Measurements from ENCODE around the gene UVRAG.

DNA sequence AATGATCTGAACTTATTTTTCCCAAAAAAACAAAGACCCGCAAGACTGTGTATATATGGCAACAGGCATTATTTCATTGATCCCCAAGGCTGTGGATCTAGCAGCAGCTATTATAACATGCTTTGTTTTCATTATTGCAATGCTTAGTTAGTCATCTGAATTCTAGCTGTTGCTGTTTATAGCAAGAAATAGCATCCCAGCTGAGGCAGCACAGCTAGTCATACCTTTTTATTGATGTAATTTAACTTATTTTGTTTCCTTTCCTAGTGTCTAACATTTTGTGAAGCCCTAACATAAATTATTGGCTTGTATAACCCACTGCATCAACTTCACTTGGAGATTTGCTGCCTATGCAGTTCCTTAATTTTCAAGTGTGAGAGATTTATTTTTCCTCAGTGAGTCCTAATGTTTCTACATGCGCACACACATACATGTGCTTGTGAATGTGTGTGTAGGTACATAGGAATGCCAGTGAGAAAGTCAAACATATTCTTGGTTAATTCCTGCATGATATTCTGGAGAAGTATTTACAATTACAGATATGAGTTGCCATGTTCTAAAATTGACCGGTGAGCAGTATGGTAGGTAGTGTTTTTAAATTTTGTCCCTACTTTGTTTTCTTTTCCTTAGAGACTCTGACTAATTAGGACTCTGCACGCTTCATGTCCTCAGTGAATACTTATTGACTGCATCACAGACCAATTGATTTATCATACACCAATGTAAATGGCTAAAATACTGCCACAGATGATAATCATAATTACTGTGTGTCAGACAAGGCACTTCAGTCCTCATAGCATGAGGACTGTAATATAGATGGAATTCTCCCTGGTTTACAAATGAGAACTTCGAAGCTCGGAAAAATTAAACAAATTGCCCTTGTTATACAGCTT is 272.0 kb downstream of the UVRAG start:
- TF ChIP-seq, protein P1, sequence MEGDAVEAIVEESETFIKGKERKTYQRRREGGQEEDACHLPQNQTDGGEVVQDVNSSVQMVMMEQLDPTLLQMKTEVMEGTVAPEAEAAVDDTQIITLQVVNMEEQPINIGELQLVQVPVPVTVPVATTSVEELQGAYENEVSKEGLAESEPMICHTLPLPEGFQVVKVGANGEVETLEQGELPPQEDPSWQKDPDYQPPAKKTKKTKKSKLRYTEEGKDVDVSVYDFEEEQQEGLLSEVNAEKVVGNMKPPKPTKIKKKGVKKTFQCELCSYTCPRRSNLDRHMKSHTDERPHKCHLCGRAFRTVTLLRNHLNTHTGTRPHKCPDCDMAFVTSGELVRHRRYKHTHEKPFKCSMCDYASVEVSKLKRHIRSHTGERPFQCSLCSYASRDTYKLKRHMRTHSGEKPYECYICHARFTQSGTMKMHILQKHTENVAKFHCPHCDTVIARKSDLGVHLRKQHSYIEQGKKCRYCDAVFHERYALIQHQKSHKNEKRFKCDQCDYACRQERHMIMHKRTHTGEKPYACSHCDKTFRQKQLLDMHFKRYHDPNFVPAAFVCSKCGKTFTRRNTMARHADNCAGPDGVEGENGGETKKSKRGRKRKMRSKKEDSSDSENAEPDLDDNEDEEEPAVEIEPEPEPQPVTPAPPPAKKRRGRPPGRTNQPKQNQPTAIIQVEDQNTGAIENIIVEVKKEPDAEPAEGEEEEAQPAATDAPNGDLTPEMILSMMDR (IDR thresholded peaks at IDR 0.05; ENCODE audit: low read length): no peak
- no peak for TF ChIP-seq EZH2 (optimal IDR thresholded peaks at IDR 0.05; ENCODE audit: low read depth, low read length)
